HepG2 (cell line): ENCODE data around the gene SPSB2. TPM values are rescaled to one million over a fixed set of nuclear protein-coding genes. Genes with fewer than 3 reads are reported as not detected.
A peak's percentile ranks its signal among the peaks of the same experiment; 100 is the strongest.

Experiments
- BORCS8-MEF2B ChIP-seq: sonication (generic); formaldehyde crosslinking; IDR thresholded peaks from 2 replicates; pipeline ENCODE4 v1.8.0; 2022; ENCODE audit warnings: mild to moderate bottlenecking, missing genetic modification reagents
- CC2D1A ChIP-seq: sonication (generic); formaldehyde crosslinking; IDR thresholded peaks from 2 replicates; pipeline ENCODE4 v1.8.1; 2023; ENCODE audit warnings: mild to moderate bottlenecking, missing genetic modification reagents
- E2F5 ChIP-seq: sonication (generic); formaldehyde crosslinking; conservative IDR thresholded peaks from 2 replicates; pipeline ENCODE4 v1.4.0; 2020; ENCODE audit warnings: missing genetic modification reagents
- FOXJ3 ChIP-seq: sonication (generic); formaldehyde crosslinking; IDR thresholded peaks from 2 replicates; pipeline ENCODE4 v1.4.0; 2020; ENCODE audit warnings: missing genetic modification reagents, mild to moderate bottlenecking, borderline replicate concordance
- GFI1 ChIP-seq: sonication (generic); formaldehyde crosslinking; IDR thresholded peaks from 2 replicates; pipeline ENCODE4 v1.5.0; 2020; ENCODE audit warnings: missing genetic modification reagents, mild to moderate bottlenecking, borderline replicate concordance
- MAFF ChIP-seq: IDR thresholded peaks from 2 replicates; pipeline ENCODE4 v1.6.1; 2011; ENCODE audit warnings: low read depth, low read length, improper control_type of control experiment
- MLXIP ChIP-seq: sonication (generic); formaldehyde crosslinking; IDR thresholded peaks from 2 replicates; pipeline ENCODE4 v1.9.0; 2021; ENCODE audit warnings: missing genetic modification reagents, borderline replicate concordance
- NCOA2 ChIP-seq: sonication (generic); formaldehyde crosslinking; IDR thresholded peaks from 2 replicates; pipeline ENCODE4 v1.8.0; 2022; ENCODE audit warnings: inconsistent platforms
- NFE2L2 ChIP-seq: fragments of 150-350 bp; IDR thresholded peaks from 2 replicates; pipeline ENCODE4 v1.6.1; 2014; ENCODE audit warnings: low read length
- REL ChIP-seq: sonication (generic); formaldehyde crosslinking; conservative IDR thresholded peaks from 2 replicates; pipeline ENCODE4 v1.8.0; 2022; ENCODE audit warnings: mild to moderate bottlenecking, missing genetic modification reagents, moderate library complexity
- REPIN1 ChIP-seq: sonication (generic); formaldehyde crosslinking; IDR thresholded peaks from 2 replicates; pipeline ENCODE4 v1.8.0; 2022; ENCODE audit warnings: missing genetic modification reagents, low read depth, mild to moderate bottlenecking, borderline replicate concordance
- RXRA ChIP-seq: sonication (generic); formaldehyde crosslinking; IDR thresholded peaks from 2 replicates; pipeline ENCODE4 v1.5.1; 2020; ENCODE audit warnings: missing genetic modification reagents
- SMARCC2 ChIP-seq: fragments of 450-650 bp; IDR thresholded peaks from 2 replicates; pipeline ENCODE4 v1.6.1; 2017; ENCODE audit warnings: antibody characterized with exemption, mild to moderate bottlenecking
- SNAPC2 ChIP-seq: sonication (generic); formaldehyde crosslinking; IDR thresholded peaks from 2 replicates; pipeline ENCODE4 v1.8.1; 2022; ENCODE audit warnings: mild to moderate bottlenecking, missing genetic modification reagents
- SRY ChIP-seq: sonication (generic); formaldehyde crosslinking; IDR thresholded peaks from 2 replicates; pipeline ENCODE4 v1.8.0; 2022; ENCODE audit warnings: mild to moderate bottlenecking, missing genetic modification reagents
- TSC22D2 ChIP-seq: sonication (generic); formaldehyde crosslinking; IDR thresholded peaks from 2 replicates; pipeline ENCODE4 v1.5.1; 2020; ENCODE audit warnings: missing genetic modification reagents, mild to moderate bottlenecking, borderline replicate concordance
- ZNF121 ChIP-seq: sonication (generic); formaldehyde crosslinking; IDR thresholded peaks from 2 replicates; pipeline ENCODE4 v1.5.0; 2020; ENCODE audit warnings: mild to moderate bottlenecking, missing genetic modification reagents
- ZNF138 ChIP-seq: sonication (generic); formaldehyde crosslinking; IDR thresholded peaks from 2 replicates; pipeline ENCODE4 v1.5.0; 2020; ENCODE audit warnings: mild to moderate bottlenecking, low read depth, missing genetic modification reagents
- ZNF276 ChIP-seq: sonication (generic); formaldehyde crosslinking; IDR thresholded peaks from 2 replicates; pipeline ENCODE4 v1.4.0; 2020; ENCODE audit warnings: mild to moderate bottlenecking, low read depth, missing genetic modification reagents
- ZNF549 ChIP-seq: sonication (generic); formaldehyde crosslinking; IDR thresholded peaks from 2 replicates; pipeline ENCODE4 v1.5.0; 2020; ENCODE audit warnings: missing genetic modification reagents
- ZNF552 ChIP-seq: sonication (generic); formaldehyde crosslinking; IDR thresholded peaks from 2 replicates; pipeline ENCODE4 v1.9.0; 2022; ENCODE audit warnings: missing genetic modification reagents, mild to moderate bottlenecking, borderline replicate concordance
- ZNF619 ChIP-seq: sonication (generic); formaldehyde crosslinking; IDR thresholded peaks from 2 replicates; pipeline ENCODE4 v1.4.0; 2020; ENCODE audit warnings: mild to moderate bottlenecking, missing genetic modification reagents
- ZNF790 ChIP-seq: sonication (generic); formaldehyde crosslinking; IDR thresholded peaks from 2 replicates; pipeline ENCODE4 v1.8.0; 2022; ENCODE audit warnings: missing genetic modification reagents, mild to moderate bottlenecking, borderline replicate concordance
- ZNF883 ChIP-seq: sonication (generic); formaldehyde crosslinking; IDR thresholded peaks from 2 replicates; pipeline ENCODE4 v1.5.1; 2020; ENCODE audit warnings: mild to moderate bottlenecking, missing genetic modification reagents; ENCODE audit errors: not compliant biosample characterization
- polyA plus RNA-seq, 8 experiments: library from polyadenylated mRNA; depleted of rRNA in 3 of 8; stranded (reverse) in 7 of 8; unstranded in 1 of 8; fragments of >200 nt; fragmentation: Illumina TruSeq in 4 of 8; extraction: Trizol in 4 of 8; gene quantifications; 2 replicates each; pipeline versions ENCODE4 v1.2.1 to v1.2.3, GENCODE V29; 2011 to 2016; ENCODE audit warnings: low read depth in 4 of 8, missing spikeins in 1 of 8, mixed read lengths in 1 of 8; ENCODE audit not compliant: insufficient read depth in 1 of 8
- total RNA-seq, 5 experiments: library from RNA; depleted of rRNA; stranded (reverse); fragments of >200 nt; fragmentation: Illumina TruSeq; extraction: Trizol; gene quantifications; 2 replicates each; pipeline ENCODE4 v1.2.3, GENCODE V29; 2016; ENCODE audit warnings: low read depth in 1 of 5
- TF ChIP-seq, protein P1 (sequence below): sonication (generic); formaldehyde crosslinking; IDR thresholded peaks from 2 replicates; pipeline ENCODE4 v1.4.0; 2020; ENCODE audit warnings: mild to moderate bottlenecking, missing genetic modification reagents

SPSB2 gene
- total and polyA plus RNA-seq, 2 of the 13 experiments (the other 11 are each of a cell fraction or from before 2014, with no cell fraction given) = 2.0 to 6.2 TPM

DNA sequence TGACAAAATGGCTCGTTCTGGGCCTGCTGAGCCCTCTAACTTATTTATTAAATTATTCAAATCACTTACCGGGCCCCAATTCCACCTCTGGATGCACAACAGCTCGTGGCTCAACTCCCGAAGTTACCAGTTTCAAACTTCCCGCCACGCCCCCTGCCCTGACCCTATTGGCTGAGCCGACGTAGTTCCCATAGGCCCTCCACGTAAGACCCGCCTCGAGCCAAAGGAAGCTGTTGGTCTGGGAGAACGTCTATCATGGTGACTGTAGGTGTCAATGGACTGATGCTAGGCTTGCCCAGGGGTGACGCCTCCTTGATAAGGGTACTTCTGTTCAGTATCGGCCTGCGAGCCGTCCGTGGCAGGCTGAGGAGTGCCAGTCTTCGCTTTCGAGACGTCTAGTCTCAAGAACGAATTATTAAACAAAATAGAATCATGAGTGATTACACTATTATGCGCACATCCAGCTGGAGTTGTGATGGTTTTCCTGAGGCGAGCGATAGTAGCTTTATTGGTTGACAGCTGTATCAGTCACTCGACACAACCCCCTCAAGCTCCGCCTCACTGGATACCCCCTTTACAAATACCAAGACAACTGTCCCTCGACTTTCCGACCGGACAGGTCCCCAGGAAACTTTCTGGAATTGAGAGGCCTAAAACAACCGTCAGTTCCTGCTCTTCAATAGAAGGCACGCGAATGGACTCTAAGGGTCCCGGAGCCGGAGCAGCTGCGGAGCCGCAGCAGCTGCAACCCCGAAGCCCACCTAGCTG lies 21.8 kb downstream of the SPSB2 start, which contains the start of gene CDCA3 (continued):
- TF ChIP-seq SNAPC2 (CRISPR knock-in tag) (peak; percentile 63; the same call in 1 of the 2 replicates), CC2D1A (peak; percentile 71; the same call in 1 of the 2 replicates), ZNF276 (CRISPR knock-in tag) (0 out of 2 replicates have a peak, but pooled peaks have one; percentile 6), SMARCC2 (no peak), FOXJ3 (CRISPR knock-in tag) (no peak), REL (CRISPR knock-in tag) (peak; percentile 47; the same call in 1 of the 2 replicates), ZNF549 (CRISPR knock-in tag) (no peak), GFI1 (CRISPR knock-in tag) (no peak), BORCS8-MEF2B (CRISPR knock-in tag) (peak; percentile 86), RXRA (CRISPR knock-in tag) (no peak), NCOA2 (no peak), MAFF (no peak), SRY (no peak), ZNF121 (CRISPR knock-in tag) (no peak), NFE2L2 (0 out of 2 replicates have a peak, but pooled peaks have one; percentile 8), ZNF619 (no peak), ZNF552 (CRISPR knock-in tag) (no peak), ZNF790 (no peak), ZNF883 (CRISPR knock-in tag) (no peak), REPIN1 (CRISPR knock-in tag) (peak; percentile 48; the same call in 1 of the 2 replicates), ZNF138 (CRISPR knock-in tag) (no peak), MLXIP (CRISPR knock-in tag) (no peak), E2F5 (peak; percentile 98), TSC22D2 (CRISPR knock-in tag) (no peak)
- TF ChIP-seq, protein P1, sequence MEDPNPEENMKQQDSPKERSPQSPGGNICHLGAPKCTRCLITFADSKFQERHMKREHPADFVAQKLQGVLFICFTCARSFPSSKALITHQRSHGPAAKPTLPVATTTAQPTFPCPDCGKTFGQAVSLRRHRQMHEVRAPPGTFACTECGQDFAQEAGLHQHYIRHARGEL (CRISPR knock-in tag) = no peak
